Central memory CD8-positive, alpha-beta T cell (primary cell): Measurements from ENCODE around the gene MTHFS.
A peak's percentile ranks its signal among the peaks of the same experiment; 100 is the strongest.
"Not testable (repeated sequence)": the region's sequence is repeated elsewhere in the genome, so short reads cannot be mapped to it uniquely, and the experiment has no call there.

Source experiments
- ATAC-seq: fragments of 150-1000 bp; cut with Tn5 transposase; replicated peaks from 2 replicates; pipeline ENCODE4 v1.10.0; 2022; ENCODE audit warnings: mild to moderate bottlenecking, moderate FRiP score, moderate number of reproducible peaks; ENCODE audit not compliant: poor library complexity, severe bottlenecking; ENCODE audit errors: extremely low read depth
- DNase-seq, 2 donors: peaks; one replicate each; pipeline ENCODE4 v3.0.0; 2021; ENCODE audit warnings: low spot score in 2 of 2
- H3K27ac Mint-ChIP-seq: one replicate; pipeline ENCODE4 v1.8.0; 2022; ENCODE audit warnings: low read depth, mild to moderate bottlenecking, moderate library complexity, mixed read lengths
- H3K27me3 Mint-ChIP-seq: one replicate; pipeline ENCODE4 v1.8.0; 2022; ENCODE audit warnings: mixed read lengths
- H3K36me3 Mint-ChIP-seq: one replicate; pipeline ENCODE4 v1.8.0; 2022; ENCODE audit warnings: mild to moderate bottlenecking, moderate library complexity, mixed read lengths; ENCODE audit not compliant: insufficient read depth
- H3K4me1 Mint-ChIP-seq: one replicate; pipeline ENCODE4 v1.8.0; 2022; ENCODE audit warnings: mixed read lengths
- H3K4me3 Mint-ChIP-seq: one replicate; pipeline ENCODE4 v1.8.0; 2022; ENCODE audit warnings: mild to moderate bottlenecking, moderate library complexity, mixed read lengths
- H3K9me3 Mint-ChIP-seq: one replicate; pipeline ENCODE4 v1.8.0; 2022; ENCODE audit warnings: mixed read lengths

The MTHFS gene

DNA sequence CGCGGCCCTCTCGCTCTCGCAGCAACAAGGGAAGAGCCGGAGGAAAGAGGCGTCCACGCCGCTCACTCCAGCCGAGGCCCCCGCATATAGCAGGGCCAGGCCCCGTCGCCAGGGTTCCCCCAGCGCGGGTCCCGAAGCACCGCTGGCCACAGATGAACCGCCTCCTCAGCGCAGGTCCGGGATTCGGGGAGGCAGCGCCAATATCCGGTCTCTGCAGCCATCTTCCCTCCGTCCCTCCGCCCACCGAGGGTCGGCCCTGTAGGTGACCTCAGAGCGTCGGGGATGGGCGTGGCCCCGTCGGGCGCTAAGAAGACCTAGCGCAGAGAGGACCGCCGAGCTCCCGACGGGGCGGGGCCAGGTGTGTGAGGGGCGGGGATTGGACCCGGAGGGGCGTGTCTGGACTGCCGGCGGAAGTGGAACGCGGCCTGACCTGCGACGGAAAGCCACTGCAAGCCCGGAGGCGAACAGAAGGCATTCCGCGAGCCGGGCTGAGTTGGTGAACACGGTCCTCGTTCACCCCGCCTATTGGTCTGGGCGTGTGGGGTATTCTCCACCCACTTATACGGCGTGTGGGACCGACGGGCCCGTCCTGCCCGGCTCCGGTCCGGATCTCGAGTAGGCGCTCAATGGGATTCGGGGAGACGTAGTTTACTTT, 26.8 kb upstream of the MTHFS start:
- peak; percentile 91 for ATAC-seq
- Mint-ChIP-seq H3K27ac (peak overlapping the region; percentile 95), H3K27me3 (no peaks in the 10 kb centered on the region), H3K4me1 (peaks cover 21% of the 10 kb centered on the region), H3K9me3 (peaks cover 12% of the 10 kb centered on the region), H3K4me3 (peak overlapping the region; percentile 89), H3K36me3 (peaks cover 21% of the 10 kb centered on the region)
- DNase-seq, result peak; percentile 99 to 100

DNA sequence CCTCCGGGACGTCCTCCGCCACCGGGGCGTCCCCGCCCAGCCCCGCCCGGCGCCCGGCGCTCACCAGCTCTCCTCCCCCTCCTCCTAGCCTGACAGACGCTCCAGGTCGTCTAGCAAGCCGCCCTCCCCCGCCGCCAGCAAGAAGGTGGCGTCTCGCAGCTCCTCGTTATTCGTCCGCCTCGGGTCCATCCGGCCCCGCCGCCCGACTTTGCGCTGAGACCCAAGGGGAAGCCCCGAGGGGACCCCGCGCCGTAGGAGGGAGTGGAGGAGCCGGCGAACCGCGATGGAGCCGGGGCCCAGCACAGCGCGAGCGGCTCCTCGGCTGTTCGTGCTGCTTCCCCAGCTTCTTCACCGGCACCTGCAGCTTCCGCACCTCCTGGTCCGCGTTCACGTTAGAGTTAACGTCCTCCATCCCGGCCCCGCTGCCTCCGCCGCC, 26.3 kb upstream of the MTHFS start:
- peaks cover 21% of the 10 kb centered on the region for H3K4me1 Mint-ChIP-seq
- peak; percentile 70 for ATAC-seq
- peak overlapping the region; percentile 89 for H3K4me3 Mint-ChIP-seq
- DNase-seq, result peak in 1 of 2 donors; percentile 82
- peaks cover 12% of the 10 kb centered on the region for H3K9me3 Mint-ChIP-seq
- H3K36me3 Mint-ChIP-seq, result peaks cover 21% of the 10 kb centered on the region
- peak overlapping the region; percentile 95 for H3K27ac Mint-ChIP-seq
- no peaks in the 10 kb centered on the region for H3K27me3 Mint-ChIP-seq

DNA sequence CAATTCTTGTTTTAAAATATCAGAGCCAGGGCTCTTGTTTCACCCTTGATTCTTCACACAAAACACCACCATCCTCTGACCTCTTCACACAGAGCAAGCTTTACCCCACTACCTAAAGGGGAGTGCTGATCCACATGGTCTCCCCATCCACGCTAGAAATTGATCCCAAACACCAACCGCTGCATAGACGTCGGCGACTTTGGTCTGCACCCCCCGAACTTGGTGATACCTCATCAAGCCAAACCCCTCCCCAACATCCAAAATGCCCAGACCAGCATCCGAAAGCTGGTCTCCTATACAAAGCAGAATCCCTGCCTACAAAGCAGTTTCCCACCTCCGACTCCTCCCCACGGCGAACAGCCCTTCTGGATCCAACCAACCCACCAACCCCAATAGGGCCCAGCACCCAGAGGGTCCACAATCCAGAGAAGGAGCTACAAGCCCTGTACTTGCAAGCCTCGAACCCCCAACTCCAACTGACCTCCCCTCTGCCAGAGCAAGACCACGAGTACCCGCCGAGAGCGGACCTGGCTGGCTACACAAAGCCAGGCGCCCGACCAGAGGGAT, 25.8 kb upstream of the MTHFS start:
- no peak for DNase-seq
- Mint-ChIP-seq H3K27me3 (no peaks in the 10 kb centered on the region), H3K9me3 (peaks cover 16% of the 10 kb centered on the region), H3K27ac (peak overlapping the region; percentile 95), H3K36me3 (peaks cover 21% of the 10 kb centered on the region), H3K4me1 (peaks cover 21% of the 10 kb centered on the region), H3K4me3 (peak overlapping the region; percentile 89)
- ATAC-seq, result no peak

DNA sequence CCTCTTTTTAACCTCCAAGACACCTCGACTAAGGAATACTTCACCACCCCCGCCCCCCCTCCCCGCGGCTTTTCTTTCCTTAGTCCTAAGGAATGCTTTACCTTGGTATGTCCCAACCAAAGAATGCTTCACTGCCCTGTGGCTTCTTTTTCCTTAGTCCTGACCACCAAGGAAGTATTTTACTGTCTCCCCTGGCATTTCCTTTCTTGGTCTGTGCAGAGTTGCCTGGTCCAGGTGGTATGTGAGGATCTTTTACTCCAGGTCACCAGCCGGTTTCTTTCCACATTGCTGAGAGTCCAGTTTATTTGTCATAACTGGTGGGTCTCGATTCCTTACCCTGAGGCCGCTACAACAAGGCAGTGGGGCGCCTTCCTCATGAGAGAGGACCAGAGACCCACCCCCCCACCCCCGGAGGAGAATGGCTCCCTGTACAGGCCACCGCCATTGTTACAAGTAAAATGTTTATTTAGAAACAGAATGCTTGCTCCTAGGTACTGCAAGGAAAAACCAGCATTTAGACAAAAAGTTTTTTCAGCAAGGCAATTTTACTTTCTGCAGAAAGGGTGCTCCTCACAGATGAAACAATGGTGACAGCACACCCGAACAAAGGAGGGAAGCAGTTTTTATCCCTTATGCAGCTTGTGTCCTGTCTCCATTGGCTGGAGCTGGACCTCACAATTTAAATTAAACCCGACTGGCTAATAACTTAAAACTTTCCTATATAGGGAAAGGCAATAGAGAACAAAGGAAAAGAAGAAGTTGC, 23.1 kb upstream of the MTHFS start:
- Mint-ChIP-seq H3K4me3 (no peak overlapping the region), H3K9me3 (peaks cover 20% of the 10 kb centered on the region), H3K4me1 (peaks cover 21% of the 10 kb centered on the region), H3K36me3 (peaks cover 19% of the 10 kb centered on the region), H3K27me3 (no peaks in the 10 kb centered on the region), H3K27ac (no peak overlapping the region)
- no peak for DNase-seq
- no peak for ATAC-seq

DNA sequence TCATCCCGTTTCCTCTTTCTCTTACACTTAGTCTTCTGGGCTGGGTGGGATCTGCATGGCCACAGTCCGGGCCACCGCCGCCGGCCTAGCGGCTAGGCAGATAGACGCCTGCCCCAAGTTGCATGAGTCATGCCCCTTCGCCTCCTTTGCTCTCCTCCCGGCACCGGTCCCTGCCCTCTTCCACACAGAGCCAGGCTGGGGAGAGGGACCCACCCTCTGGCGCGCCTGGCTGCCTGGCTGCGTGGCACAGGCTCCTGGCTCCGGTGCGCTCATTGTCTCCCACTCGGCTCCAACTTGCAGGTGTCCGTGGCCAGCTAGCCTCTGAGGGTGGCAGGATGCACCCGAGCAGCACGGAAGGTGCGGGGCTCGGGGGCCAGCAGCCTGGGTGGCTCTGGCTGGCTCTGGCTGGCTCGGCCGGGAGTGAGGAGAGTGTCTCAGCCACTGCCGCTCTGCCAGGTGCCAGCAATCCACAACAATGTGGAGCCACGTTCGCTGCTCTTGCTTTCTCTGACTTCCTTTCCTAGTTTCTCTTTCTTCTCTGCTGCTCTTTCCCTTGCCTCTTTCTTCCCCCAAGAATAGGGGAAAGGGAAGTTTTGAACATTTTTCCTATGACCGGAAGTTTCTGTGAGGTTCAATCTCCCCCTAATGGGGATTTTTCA, 22.4 kb upstream of the MTHFS start:
- Mint-ChIP-seq H3K4me3 (no peak overlapping the region), H3K27me3 (no peaks in the 10 kb centered on the region), H3K4me1 (peaks cover 21% of the 10 kb centered on the region), H3K27ac (no peak overlapping the region), H3K36me3 (peaks cover 19% of the 10 kb centered on the region), H3K9me3 (peaks cover 20% of the 10 kb centered on the region)
- no peak for DNase-seq
- ATAC-seq, result no peak

DNA sequence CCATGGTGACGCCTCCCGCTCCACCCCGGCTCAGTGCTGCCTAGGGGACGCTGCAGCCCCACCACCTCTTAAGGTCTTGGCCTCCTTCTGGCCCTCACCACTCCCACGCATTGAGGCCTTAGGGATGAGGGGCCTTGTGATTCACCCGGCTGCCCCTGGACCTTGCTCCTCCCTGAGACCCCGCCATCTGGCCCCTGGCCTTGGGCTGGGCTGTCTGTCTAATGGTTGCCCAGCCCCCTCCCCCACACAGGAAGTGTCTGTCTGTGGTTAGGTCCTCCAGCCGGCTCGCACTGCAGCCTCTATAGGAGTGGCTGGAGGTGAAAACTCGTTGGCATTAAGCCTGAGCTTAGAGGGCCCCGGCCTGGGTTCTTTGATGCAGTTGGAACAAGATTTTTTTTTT, 21.5 kb upstream of the MTHFS start:
- Mint-ChIP-seq H3K27ac (no peak overlapping the region), H3K36me3 (peaks cover 12% of the 10 kb centered on the region), H3K27me3 (no peaks in the 10 kb centered on the region), H3K9me3 (peaks cover 20% of the 10 kb centered on the region), H3K4me1 (peaks cover 21% of the 10 kb centered on the region), H3K4me3 (no peak overlapping the region)
- DNase-seq (no peak), ATAC-seq (no peak)

DNA sequence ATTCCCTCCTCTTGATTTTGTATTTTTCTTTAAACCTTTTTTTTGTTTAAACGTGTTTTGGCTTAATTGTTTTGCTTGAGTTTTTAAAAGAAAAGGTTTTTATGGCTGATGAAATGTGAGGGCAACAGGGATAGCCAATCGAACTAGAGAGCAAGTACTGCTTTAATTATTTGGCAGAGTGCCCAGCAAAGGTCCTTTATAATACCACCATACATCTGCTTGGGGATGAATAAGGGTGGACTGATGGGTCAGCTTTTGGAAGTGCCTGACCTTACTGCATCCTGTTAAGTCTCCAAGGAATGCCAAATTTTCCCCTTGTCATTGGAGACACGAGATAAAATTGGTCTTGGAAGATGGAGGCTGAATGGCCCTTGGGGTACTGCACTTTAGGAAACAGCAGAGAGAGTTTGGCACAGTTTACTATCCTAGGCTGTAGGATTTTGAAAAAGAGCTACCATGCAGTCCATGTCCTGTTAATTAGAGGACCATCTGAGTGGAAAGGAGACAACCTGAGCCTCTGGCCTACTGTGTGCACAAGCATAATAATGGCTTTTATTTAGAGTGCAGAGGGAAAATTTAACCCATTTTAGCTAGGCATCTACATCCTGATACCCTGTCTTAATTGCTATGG, 19.8 kb upstream of the MTHFS start:
- Mint-ChIP-seq H3K9me3 (peaks cover 20% of the 10 kb centered on the region), H3K4me3 (no peak overlapping the region), H3K27ac (no peak overlapping the region), H3K4me1 (peaks cover 5% of the 10 kb centered on the region), H3K27me3 (no peaks in the 10 kb centered on the region), H3K36me3 (peaks cover 4% of the 10 kb centered on the region)
- DNase-seq (no peak), ATAC-seq (no peak)

DNA sequence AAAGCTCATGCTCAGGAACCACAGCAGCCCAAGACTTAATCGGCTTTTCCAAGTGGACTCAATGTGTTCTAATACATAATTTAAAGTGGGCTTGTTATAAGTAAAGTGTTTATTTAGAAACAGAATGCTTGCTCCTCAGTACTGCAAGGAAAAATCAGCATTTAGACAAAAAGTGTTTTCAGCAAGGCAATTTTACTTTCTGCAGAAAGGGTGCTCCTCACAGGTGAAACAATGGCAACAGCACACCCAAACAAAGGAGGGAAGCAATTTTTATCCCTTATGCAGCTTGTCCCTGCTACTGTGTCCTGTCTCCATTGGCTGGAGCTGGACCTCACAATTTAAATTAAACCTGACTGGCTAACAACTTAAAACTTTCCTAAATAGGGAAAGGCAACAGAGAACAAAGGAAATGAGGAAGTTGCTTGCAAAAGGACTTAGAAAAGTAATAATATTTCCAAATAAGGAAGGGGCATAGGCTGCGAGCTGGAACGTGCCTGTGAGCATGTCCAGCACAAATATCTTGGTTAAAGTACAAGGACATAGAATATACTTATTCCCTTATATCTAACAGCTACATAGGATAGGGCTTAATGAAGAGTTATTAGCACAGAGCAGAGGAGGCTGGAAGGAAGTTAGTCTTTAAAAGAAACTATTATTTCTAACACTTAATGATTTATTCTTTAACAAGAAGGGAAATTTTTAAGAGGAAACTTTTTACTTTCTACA, 19.1 kb upstream of the MTHFS start:
- DNase-seq, H3K4me3 Mint-ChIP-seq, H3K27me3 Mint-ChIP-seq, H3K36me3 Mint-ChIP-seq, H3K4me1 Mint-ChIP-seq, ATAC-seq, H3K27ac Mint-ChIP-seq: not testable (repeated sequence)
- H3K9me3 Mint-ChIP-seq, result peaks cover 14% of the 10 kb centered on the region

DNA sequence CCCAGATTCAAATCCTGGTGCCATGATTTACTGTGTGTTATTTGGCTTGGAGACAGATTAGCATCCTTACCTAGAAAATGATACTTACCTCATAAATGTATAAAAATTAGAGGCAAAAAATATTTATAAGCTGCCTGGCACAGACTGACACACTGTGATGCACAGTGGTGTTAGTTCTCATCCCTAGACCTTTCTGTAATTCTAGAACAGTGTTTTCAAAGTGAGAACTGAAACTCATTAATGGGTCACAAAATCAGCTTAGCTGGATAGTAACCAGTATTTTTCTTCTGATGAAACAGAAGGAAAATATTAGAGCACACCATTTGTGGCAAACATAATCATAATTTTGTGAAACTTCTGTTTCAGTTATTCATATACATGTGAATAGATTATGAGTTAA, 17.9 kb upstream of the MTHFS start:
- H3K36me3 Mint-ChIP-seq, result peaks cover 3% of the 10 kb centered on the region
- DNase-seq, result no peak
- no peaks in the 10 kb centered on the region for H3K27me3 Mint-ChIP-seq
- ATAC-seq, result no peak
- peaks cover 14% of the 10 kb centered on the region for H3K9me3 Mint-ChIP-seq
- H3K27ac Mint-ChIP-seq, result no peak overlapping the region
- H3K4me3 Mint-ChIP-seq, result no peak overlapping the region
- H3K4me1 Mint-ChIP-seq, result peaks cover 6% of the 10 kb centered on the region

DNA sequence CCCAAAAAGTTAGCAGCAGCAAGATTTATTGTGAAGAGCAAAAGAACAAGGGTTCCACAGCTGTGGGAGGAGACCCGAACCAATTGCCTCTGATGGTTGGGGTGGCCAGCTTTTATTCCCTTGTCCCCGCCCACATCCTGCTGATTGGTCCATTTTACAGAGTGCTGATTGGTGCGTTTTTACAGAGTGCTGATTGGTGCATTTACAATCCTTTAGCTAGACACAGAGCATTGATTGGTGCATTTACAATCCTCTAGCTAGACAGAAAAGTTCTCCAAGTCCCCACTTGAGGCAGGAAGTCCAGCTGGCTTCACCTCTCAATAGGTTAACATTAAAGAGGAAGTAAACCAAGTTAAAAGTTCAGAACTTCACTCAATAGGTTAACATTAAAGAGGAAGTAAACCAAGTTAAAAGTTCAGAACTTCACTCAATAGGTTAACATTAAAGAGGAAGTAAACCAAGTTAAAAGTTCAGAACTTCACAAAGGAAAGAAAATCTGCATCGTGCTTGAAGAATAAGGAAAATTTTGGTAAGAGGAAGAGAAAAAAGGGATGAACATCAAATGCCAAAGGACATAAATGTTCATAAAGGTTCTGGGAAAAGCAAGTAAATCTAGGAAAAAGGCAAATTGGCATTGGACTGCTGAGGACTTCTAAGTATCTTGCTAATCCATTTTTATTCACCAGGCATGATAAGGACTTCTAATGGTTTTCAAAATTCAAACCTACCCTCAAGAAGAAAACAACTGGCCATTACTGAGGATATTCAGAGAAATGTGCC, 12.9 kb upstream of the MTHFS start:
- not testable (repeated sequence) for H3K27me3 Mint-ChIP-seq, H3K9me3 Mint-ChIP-seq, H3K4me3 Mint-ChIP-seq, H3K4me1 Mint-ChIP-seq, H3K27ac Mint-ChIP-seq, DNase-seq, ATAC-seq, H3K36me3 Mint-ChIP-seq

DNA sequence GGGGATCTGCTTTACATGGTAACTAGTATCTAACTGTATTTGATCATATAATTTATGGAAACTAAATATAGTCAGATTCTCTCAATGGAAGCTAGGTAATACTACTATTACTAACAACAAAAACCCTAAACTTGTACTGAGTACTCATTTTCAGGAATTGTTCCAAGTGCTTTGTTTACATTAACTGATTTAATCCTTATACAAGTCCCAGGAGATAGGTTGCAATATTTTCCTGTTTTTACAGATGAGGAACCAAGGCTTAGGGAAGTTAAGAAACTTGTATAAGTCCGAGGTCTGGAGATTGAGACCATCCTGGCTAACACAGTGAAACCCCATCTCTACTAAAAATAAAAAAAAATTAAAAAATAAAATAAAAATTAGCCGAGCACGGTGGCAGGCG, 7.5 kb upstream of the MTHFS start:
- Mint-ChIP-seq H3K9me3 (no peaks in the 10 kb centered on the region), H3K4me1 (no peaks in the 10 kb centered on the region), H3K27ac (no peak overlapping the region), H3K27me3 (no peaks in the 10 kb centered on the region), H3K4me3 (no peak overlapping the region), H3K36me3 (peaks cover 5% of the 10 kb centered on the region)
- DNase-seq (no peak), ATAC-seq (no peak)
